ENCODE results near the gene ERGIC1.

GRCh38 chr5:172886974-172887501 lies 53.0 kb downstream of the ERGIC1 start:
- TF ChIP-seq ARNT (IDR thresholded peaks at IDR 0.05) (no peak), FOXA1 (IDR thresholded peaks at IDR 0.05) (no peak), FOXK2 (IDR thresholded peaks at IDR 0.05) (no peak), FOXM1 (IDR thresholded peaks at IDR 0.05; ENCODE audit: borderline replicate concordance) (no peak), SP1 (IDR thresholded peaks at IDR 0.05) (no peak), HDGF (IDR thresholded peaks at IDR 0.05; ENCODE audit: borderline replicate concordance) (no peak), LEF1 (IDR thresholded peaks at IDR 0.05; ENCODE audit: borderline replicate concordance) (no peak), SUZ12 (IDR thresholded peaks at IDR 0.05) (no peak)

Data from HEK293T (cell line).